Calu3 (cell line): ENCODE data around the gene CYFIP1. TPM values are rescaled to one million over a fixed set of nuclear protein-coding genes. Genes with fewer than 3 reads are reported as not detected.

Source experiments
- BruUV-seq: library from RNA; stranded (reverse); fragments of 400-500 nt; replicated peaks from 2 replicates; lab custom pipeline; 2021; lab: Mats Ljungman, UMichigan
- CTCF ChIA-PET: fragments of 300-600 bp; sonication (Branson Sonifier 250); formaldehyde crosslinking; loops from one replicate; lab custom pipeline; 2022; ENCODE audit warnings: antibody characterized with exemption; lab: Charles Lee
- DNase-seq: peaks from one replicate; pipeline ENCODE4 v3.0.0; 2022
- H3K27ac Mint-ChIP-seq: one replicate; pipeline ENCODE4 v1.8.0; 2022; ENCODE audit warnings: mixed read lengths; ENCODE audit not compliant: unreplicated experiment
- H3K27me3 Mint-ChIP-seq: one replicate; pipeline ENCODE4 v1.8.0; 2022; ENCODE audit warnings: mixed read lengths; ENCODE audit not compliant: unreplicated experiment
- H3K36me3 Mint-ChIP-seq: one replicate; pipeline ENCODE4 v1.8.0; 2022; ENCODE audit warnings: mild to moderate bottlenecking, moderate library complexity, mixed read lengths; ENCODE audit not compliant: insufficient read depth, unreplicated experiment
- H3K4me1 Mint-ChIP-seq: one replicate; pipeline ENCODE4 v1.8.0; 2022; ENCODE audit warnings: mild to moderate bottlenecking, low read depth, mixed read lengths; ENCODE audit not compliant: unreplicated experiment
- H3K4me3 Mint-ChIP-seq: one replicate; pipeline ENCODE4 v1.8.0; 2022; ENCODE audit warnings: mild to moderate bottlenecking, low read depth, moderate library complexity, mixed read lengths; ENCODE audit not compliant: unreplicated experiment
- H3K9me3 Mint-ChIP-seq: one replicate; pipeline ENCODE4 v1.8.0; 2022; ENCODE audit warnings: low read depth, mixed read lengths; ENCODE audit not compliant: unreplicated experiment
- intact Hi-C: fragments of 100-400 bp; cut with micrococcal nuclease; formaldehyde crosslinking; loops from one replicate; pipeline ENCODE4 v1.10.0; 2022; ENCODE audit not compliant: unreplicated experiment
- total RNA-seq: library from RNA; stranded (reverse); gene quantifications from 2 replicates; pipeline ENCODE4 v1.2.3, GENCODE V29; 2022
- TF ChIP-seq, protein P1 (sequence below): fragments of 200-600 bp; IDR thresholded peaks from one replicate; pipeline ENCODE4 v1.8.0; 2022; ENCODE audit warnings: antibody characterized with exemption; ENCODE audit not compliant: unreplicated experiment

Gene CYFIP1
- total RNA-seq, 1 experiment from 2014 or later: 60.1 TPM

- BruUV-seq: no TSS peak
- CTCF ChIA-PET: interaction anchor here (0.5 kb wide), 1 partner anchor 26 kb away, joined by 4 read pairs; no protein-coding TSS in a partner anchor
- DNase-seq: peak; percentile 66
- TF ChIP-seq, protein P1, sequence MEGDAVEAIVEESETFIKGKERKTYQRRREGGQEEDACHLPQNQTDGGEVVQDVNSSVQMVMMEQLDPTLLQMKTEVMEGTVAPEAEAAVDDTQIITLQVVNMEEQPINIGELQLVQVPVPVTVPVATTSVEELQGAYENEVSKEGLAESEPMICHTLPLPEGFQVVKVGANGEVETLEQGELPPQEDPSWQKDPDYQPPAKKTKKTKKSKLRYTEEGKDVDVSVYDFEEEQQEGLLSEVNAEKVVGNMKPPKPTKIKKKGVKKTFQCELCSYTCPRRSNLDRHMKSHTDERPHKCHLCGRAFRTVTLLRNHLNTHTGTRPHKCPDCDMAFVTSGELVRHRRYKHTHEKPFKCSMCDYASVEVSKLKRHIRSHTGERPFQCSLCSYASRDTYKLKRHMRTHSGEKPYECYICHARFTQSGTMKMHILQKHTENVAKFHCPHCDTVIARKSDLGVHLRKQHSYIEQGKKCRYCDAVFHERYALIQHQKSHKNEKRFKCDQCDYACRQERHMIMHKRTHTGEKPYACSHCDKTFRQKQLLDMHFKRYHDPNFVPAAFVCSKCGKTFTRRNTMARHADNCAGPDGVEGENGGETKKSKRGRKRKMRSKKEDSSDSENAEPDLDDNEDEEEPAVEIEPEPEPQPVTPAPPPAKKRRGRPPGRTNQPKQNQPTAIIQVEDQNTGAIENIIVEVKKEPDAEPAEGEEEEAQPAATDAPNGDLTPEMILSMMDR: no peak
- intact Hi-C loops: no loop called here
- Mint-ChIP-seq H3K4me3 (no peak overlapping the region), H3K4me1 (no peaks in the 10 kb centered on the region), H3K9me3 (no peaks in the 10 kb centered on the region), H3K36me3 (peaks cover 5% of the 10 kb centered on the region), H3K27ac (peak overlapping the region; percentile 86), H3K27me3 (no peaks in the 10 kb centered on the region)
Measured at GRCh38 chr15:22895465-22896190, 84.5 kb downstream of the CYFIP1 start.

DNA sequence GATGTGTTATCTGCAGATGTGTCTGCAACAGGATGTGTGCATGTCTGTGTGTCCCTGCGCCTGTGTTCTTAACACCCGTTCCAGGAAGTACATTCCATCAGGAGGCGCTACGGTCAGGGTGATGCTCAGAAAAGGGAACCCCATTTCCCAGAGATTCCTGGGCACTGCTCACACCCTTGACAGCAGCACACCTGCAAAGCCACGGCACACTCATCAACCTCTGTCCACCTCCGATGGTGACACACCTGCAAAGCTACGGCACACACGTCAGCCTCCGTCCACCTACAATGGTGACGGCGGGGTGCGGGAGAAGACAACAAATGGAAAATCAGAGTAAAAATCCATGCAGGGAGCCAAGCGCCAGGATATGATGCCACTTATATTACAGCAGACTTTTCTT is 86.3 kb downstream of the CYFIP1 start:
- TF ChIP-seq, protein P1: no peak
- Mint-ChIP-seq H3K4me1 (no peaks in the 10 kb centered on the region), H3K4me3 (no peak overlapping the region), H3K36me3 (peaks cover 15% of the 10 kb centered on the region), H3K9me3 (no peaks in the 10 kb centered on the region), H3K27ac (no peak overlapping the region), H3K27me3 (no peaks in the 10 kb centered on the region)
- no TSS peak for BruUV-seq
- CTCF ChIA-PET: no interaction called here
- intact Hi-C loops: no loop called here
- DNase-seq: no peak

DNA sequence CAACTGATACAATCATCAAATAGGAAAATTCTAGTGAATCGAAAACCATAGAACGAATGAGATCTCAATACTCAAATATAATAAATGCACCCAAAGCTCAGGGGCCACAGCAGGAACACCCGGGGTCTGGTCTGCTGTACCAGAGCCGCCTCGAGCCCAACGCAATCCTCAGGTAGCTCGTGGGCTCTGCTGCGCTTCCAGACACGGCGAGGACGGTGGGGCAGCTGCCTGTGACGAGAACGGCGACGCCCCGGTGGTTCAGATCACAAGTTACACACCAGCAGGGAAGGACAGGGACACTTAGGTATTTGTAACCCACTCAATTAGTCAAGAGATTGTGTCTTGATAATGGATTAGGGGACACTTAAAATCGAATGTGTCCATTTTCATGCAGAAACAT is 87.1 kb downstream of the CYFIP1 start:
- CTCF ChIA-PET: no interaction called here
- no peak overlapping the region for H3K27ac Mint-ChIP-seq

DNA sequence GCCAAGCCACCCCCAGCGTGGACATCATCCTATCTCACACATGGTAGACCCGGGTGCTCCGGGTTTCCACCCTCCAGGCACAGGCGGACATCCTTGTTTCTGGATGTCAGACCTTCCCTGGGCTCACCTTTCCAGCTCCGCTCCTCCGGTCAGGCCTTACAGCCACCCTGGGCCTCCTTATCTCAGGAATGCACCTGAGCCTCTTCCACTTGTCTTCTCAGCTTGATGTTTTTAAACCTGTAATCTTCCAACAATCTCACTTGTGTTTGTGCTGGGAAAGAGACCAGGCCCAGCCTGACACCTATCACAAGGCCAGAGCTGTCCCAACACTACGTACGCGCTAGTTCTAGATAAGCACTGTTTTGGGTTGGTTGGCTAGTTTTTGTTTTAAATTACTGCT is 87.8 kb downstream of the CYFIP1 start:
- H3K9me3 Mint-ChIP-seq: no peaks in the 10 kb centered on the region
- CTCF ChIA-PET: no interaction called here
- TF ChIP-seq, protein P1: no peak
- H3K27me3 Mint-ChIP-seq: no peaks in the 10 kb centered on the region
- H3K27ac Mint-ChIP-seq: no peak overlapping the region
- BruUV-seq: no TSS peak
- DNase-seq: no peak
- H3K4me3 Mint-ChIP-seq: no peak overlapping the region
- H3K36me3 Mint-ChIP-seq: peaks cover 15% of the 10 kb centered on the region
- no peaks in the 10 kb centered on the region for H3K4me1 Mint-ChIP-seq
- intact Hi-C loops: no loop called here

More for the DNA sequence above, 87.1 kb downstream of the CYFIP1 start:
- TF ChIP-seq, protein P1: no peak
- Mint-ChIP-seq H3K36me3 (peaks cover 15% of the 10 kb centered on the region), H3K4me1 (no peaks in the 10 kb centered on the region), H3K4me3 (no peak overlapping the region), H3K27me3 (no peaks in the 10 kb centered on the region), H3K9me3 (no peaks in the 10 kb centered on the region)
- intact Hi-C loops: no loop called here
- no TSS peak for BruUV-seq
- DNase-seq: no peak
